ENCODE data around the gene IFNL1. TPM values are rescaled to one million over a fixed set of nuclear protein-coding genes. Genes with fewer than 3 reads are reported as not detected.

Gene IFNL1
- total RNA-seq: not detected in 2 replicates

GRCh38 chr19:39296055-39296645, at the start of gene IFNL1:
Gene IFNL1, plus strand, starts transcription at chr19:39296407. Its CDS starts 15 bp downstream, at chr19:39296422.

DNA sequence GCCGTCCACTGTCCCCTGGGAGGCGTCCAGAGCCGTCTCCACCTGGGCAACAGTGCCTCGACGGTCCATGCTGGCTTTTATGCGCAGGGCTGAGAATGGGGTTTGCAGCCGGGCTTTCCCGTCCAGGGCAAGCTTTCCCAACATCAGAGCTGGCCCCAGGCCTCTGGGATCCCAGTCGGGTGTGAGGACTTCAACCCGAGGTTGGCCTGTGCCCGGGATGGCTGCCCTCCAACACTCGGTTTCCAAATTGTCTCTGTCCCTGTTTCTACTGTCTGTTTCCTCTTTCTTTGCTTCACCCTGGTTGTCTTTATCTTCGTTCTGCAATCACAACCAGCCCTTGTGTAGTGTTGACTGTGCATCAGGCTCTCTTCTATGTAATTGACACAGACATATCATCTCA, 47.4 kb upstream of the IFNL1 start, which contains the start of gene IFNL4:
TSS of gene IFNL4 (minus strand) at position 51 of the 400 bp plus-strand sequence.

DNA sequence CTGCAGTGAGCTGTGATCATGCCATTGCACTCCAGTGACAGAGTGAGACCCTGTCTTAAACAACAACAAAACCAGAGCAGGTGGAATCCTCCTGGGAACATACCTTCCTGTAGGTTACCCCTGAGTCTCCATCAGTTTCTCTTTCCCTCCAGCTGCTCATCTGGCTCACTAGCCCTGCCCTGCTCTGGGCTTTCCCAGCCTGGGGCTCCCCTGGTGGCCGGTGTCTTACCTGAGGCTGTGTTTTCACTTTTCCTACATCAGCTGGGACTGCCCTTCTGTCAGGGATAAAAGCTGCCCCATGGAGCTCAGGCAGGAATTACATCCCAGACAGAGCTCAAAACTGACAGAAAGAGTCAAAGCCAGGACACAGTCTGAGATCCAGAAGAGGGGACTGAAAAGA, 28.1 kb upstream of the IFNL1 start, which contains the start of gene IFNL2:
TSS of gene IFNL2 (plus strand) at position 312 of the 400 bp plus-strand sequence. CDS start 173 bp downstream, outside the sequence.

DNA sequence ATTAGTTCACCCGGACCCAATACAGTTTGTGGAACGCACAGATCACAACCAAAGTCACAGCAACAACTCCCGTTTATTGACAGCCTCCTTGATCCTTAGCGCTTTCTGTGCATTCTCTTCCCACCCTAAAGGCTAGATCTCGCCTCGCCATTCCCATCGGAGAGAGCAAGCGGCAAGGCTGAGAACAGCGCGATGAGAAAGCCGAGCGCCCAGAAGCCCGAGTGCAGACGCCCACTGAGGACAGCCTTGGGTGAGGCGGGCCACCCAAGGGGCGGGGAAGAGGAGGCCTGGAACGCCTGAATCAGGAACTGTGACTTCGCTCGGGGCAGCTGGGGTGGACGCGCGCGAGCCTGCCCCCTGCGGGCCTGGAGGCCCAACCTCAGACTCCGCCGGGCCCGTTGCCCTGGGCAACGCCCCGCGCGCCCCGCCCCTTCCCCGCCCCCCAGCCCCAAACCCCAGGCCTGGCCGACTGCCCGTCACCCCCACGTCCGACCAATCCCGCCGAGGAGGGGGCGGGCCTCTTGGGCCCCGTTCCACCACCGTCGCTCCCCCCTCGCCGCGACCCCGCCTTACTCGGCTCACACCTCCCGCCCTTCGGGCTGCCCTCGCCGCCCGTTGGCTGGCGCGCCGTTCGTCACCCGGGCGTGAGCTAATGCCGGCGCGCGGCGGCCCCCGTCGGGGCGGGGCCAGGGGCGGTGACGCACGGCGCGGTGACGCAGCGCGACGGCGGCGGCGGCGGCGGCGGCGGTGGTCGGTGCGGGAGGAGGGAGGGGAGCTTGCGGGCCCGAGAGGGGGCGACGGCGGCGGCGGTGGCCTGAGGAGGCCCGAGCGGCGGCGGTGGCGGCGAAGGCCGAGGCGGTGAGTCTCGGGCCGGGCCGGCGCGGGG, 45.8 kb downstream of the IFNL1 start, which contains the start of gene SAMD4B:
TSS of gene SAMD4B (plus strand) at position 703 of the 886 bp plus-strand sequence. CDS start 14,473 bp downstream, outside the sequence.

Small RNA genes lying within 50 kb of the gene (small RNA-seq; reads per million reads assigned to genes)
- gene AC011445.2: not detected

Other genes with a start within 250 kb of the IFNL1 start
- under 0.01 and 0.98 TPM in 2 replicates for gene ACP7, start 212.0 kb upstream of the IFNL1 start, total RNA-seq
- gene PAK4, start 170.6 kb upstream of the IFNL1 start, total RNA-seq: 6.6 and 11.9 TPM in 2 replicates
- not detected in 2 replicates for gene NCCRP1, start 99.4 kb upstream of the IFNL1 start, total RNA-seq
- not detected in 2 replicates for gene SYCN, start 92.1 kb upstream of the IFNL1 start, total RNA-seq
- not detected in 2 replicates for gene IFNL3, start 51.4 kb upstream of the IFNL1 start, total RNA-seq
- not detected in 2 replicates for gene IFNL4, start 47.6 kb upstream of the IFNL1 start, total RNA-seq
- not detected in 2 replicates for gene IFNL2, start 28.0 kb upstream of the IFNL1 start, total RNA-seq
- gene LRFN1, start 24.5 kb downstream of the IFNL1 start, total RNA-seq: under 0.01 and 0.20 TPM in 2 replicates
- gene GMFG, start 39.6 kb downstream of the IFNL1 start, total RNA-seq: 0.39 TPM in 1 of 2 replicates, not detected in the other
- gene SAMD4B, start 46.0 kb downstream of the IFNL1 start, total RNA-seq: 85.2 and 94.0 TPM in 2 replicates
- 28.7 and 29.8 TPM in 2 replicates for gene PAF1, start 94.7 kb downstream of the IFNL1 start, total RNA-seq
- gene MED29, start 95.0 kb downstream of the IFNL1 start, total RNA-seq: 17.3 and 19.4 TPM in 2 replicates
- gene ZFP36, start 110.4 kb downstream of the IFNL1 start, total RNA-seq: 11.1 and 16.9 TPM in 2 replicates
- 9.2 and 15.4 TPM in 2 replicates for gene PLEKHG2, start 116.3 kb downstream of the IFNL1 start, total RNA-seq
- 40.3 and 64.3 TPM in 2 replicates for gene RPS16, start 139.5 kb downstream of the IFNL1 start, total RNA-seq
- gene SUPT5H, start 149.2 kb downstream of the IFNL1 start, total RNA-seq: 70.5 and 74.1 TPM in 2 replicates
- gene TIMM50, start 184.4 kb downstream of the IFNL1 start, total RNA-seq: 58.1 and 58.4 TPM in 2 replicates
- gene DLL3, start 202.5 kb downstream of the IFNL1 start, total RNA-seq: 0.37 and 0.39 TPM in 2 replicates
- gene SELENOV, start 218.7 kb downstream of the IFNL1 start, total RNA-seq: not detected in 2 replicates
- 3.9 and 4.8 TPM in 2 replicates for gene EID2B, start 236.4 kb downstream of the IFNL1 start, total RNA-seq
- gene EID2, start 243.8 kb downstream of the IFNL1 start, total RNA-seq: 5.9 and 8.6 TPM in 2 replicates